Muscle of leg (tissue), 11 donors: ENCODE data around the gene SAMD4A. TPM values are rescaled to one million over a fixed set of nuclear protein-coding genes. Genes with fewer than 3 reads are reported as not detected.

Experiments used
- DNase-seq: peaks from one replicate; pipeline ENCODE4 v3.0.0; 2013
- H3K27ac ChIP-seq: one replicate; pipeline ENCODE4 v1.5.1; 2013; ENCODE audit warnings: mild to moderate bottlenecking, low read length, control low read depth
- H3K27me3 ChIP-seq: one replicate; pipeline ENCODE4 v1.6.1; 2013; ENCODE audit warnings: low read length; ENCODE audit not compliant: control insufficient read depth, insufficient read depth
- H3K36me3 ChIP-seq: one replicate; pipeline ENCODE4 v1.6.1; 2013; ENCODE audit warnings: low read length; ENCODE audit not compliant: control insufficient read depth, insufficient read depth
- H3K4me1 ChIP-seq: one replicate; pipeline ENCODE4 v1.6.1; 2013; ENCODE audit warnings: low read length; ENCODE audit not compliant: control insufficient read depth, insufficient read depth
- H3K4me3 ChIP-seq: one replicate; pipeline ENCODE4 v1.5.1; 2013; ENCODE audit warnings: low read length, control low read depth
- H3K9me3 ChIP-seq: replicated peaks from 2 replicates; pipeline ENCODE4 v1.6.1; 2013; ENCODE audit warnings: low read depth, low read length; ENCODE audit not compliant: control insufficient read depth
- WGBS: methylation state at CpG from one replicate; pipeline ENCODE4 v1.1.5; 2013; ENCODE audit warnings: missing lambda C conversion rate; ENCODE audit not compliant: insufficient coverage; 5-methylcytosine and 5-hydroxymethylcytosine counted together
- polyA plus RNA-seq, 8 donors: library from polyadenylated mRNA; unstranded; fragments of 120-200 nt; gene quantifications; one replicate each; pipeline versions ENCODE4 v1.2.1 to v1.2.3, GENCODE V29; 2013; ENCODE audit warnings: inconsistent platforms in 1 of 8, low replicate concordance in 1 of 8; ENCODE audit not compliant: insufficient read length in 8 of 8, insufficient read depth in 1 of 8
- total RNA-seq: library from RNA; stranded (reverse); fragments of 120-200 nt; gene quantifications from one replicate; pipeline ENCODE4 v1.2.4, GENCODE V29; 2013

The SAMD4A gene
- total and polyA plus RNA-seq, 9 donors: 39.5 to 74.1 (median 52.8) TPM

DNA sequence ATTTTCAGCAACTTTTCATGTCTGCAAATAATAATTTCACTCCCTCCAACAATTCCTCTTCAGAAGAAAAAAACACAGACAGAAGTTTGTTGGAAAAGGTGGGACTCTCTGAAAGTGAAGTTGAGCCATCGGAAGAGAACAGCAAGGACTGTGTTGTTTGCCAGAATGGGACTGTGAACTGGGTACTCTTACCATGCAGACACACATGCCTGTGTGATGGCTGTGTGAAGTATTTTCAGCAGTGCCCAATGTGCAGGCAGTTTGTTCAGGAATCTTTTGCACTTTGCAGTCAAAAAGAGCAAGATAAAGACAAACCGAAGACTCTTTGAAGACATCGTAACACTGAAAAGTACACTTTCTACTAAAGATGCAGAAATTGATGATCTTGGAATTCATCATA, 28.9 kb upstream of the SAMD4A start:
- Histone ChIP-seq H3K36me3 (peaks cover 7% of the 10 kb centered on the region), H3K4me1 (no peaks in the 10 kb centered on the region)
- 86% methylated on average over 1 of the region's 3 CpGs for WGBS

GRCh38 chr14:54547583-54547982, 19.3 kb upstream of the SAMD4A start:
- WGBS: 90% methylated on average over 3 of the region's 3 CpGs
- H3K27me3 ChIP-seq: no peaks in the 10 kb centered on the region
- H3K4me3 ChIP-seq: no peak overlapping the region
- H3K4me1 ChIP-seq: no peaks in the 10 kb centered on the region
- H3K9me3 ChIP-seq: peaks cover 2% of the 10 kb centered on the region
- no peak for DNase-seq
- no peak overlapping the region for H3K27ac ChIP-seq
- H3K36me3 ChIP-seq: no peaks in the 10 kb centered on the region

More for the DNA sequence above, 28.9 kb upstream of the SAMD4A start:
- DNase-seq: no peak
- no peaks in the 10 kb centered on the region for H3K9me3 ChIP-seq
- no peak overlapping the region for H3K4me3 ChIP-seq
- H3K27ac ChIP-seq: no peak overlapping the region
- H3K27me3 ChIP-seq: no peaks in the 10 kb centered on the region

GRCh38 chr14:54548491-54548890, 18.4 kb upstream of the SAMD4A start:
- 90% methylated on average over 3 of the region's 5 CpGs for WGBS
- no peak overlapping the region for H3K4me3 ChIP-seq
- no peaks in the 10 kb centered on the region for H3K4me1 ChIP-seq
- H3K27ac ChIP-seq: no peak overlapping the region
- DNase-seq: no peak
- no peaks in the 10 kb centered on the region for H3K27me3 ChIP-seq
- H3K36me3 ChIP-seq: no peaks in the 10 kb centered on the region
- peaks cover 2% of the 10 kb centered on the region for H3K9me3 ChIP-seq

DNA sequence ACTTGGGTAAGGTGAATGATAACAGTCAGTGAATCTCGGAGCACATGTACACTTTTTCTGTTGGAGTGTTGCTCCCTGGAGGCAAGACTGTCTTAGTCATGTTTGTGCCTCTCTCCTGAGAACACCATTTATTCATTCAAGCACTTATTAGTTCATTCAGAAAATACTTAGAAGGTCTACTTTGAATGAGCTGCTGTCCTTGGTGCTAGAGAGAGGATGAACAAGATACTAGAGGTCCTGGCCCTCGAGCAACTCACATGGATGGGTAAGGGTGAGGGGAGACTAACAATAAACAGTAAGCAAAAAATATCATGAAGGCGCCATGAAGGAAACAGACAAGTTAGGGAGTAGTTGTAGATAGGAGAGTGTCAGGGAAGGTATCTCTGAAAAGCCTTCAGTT, 17.1 kb upstream of the SAMD4A start:
- Histone ChIP-seq H3K36me3 (no peaks in the 10 kb centered on the region), H3K4me1 (no peaks in the 10 kb centered on the region), H3K4me3 (no peak overlapping the region), H3K27me3 (no peaks in the 10 kb centered on the region), H3K27ac (no peak overlapping the region), H3K9me3 (no peaks in the 10 kb centered on the region)
- no peak for DNase-seq
- WGBS: 76% methylated on average over 2 of the region's 3 CpGs

- H3K36me3 ChIP-seq: no peaks in the 10 kb centered on the region
- no CpG with 5 or more reads among the region's 1 CpG for WGBS
- no peak overlapping the region for H3K4me3 ChIP-seq
- no peaks in the 10 kb centered on the region for H3K27me3 ChIP-seq
- no peaks in the 10 kb centered on the region for H3K9me3 ChIP-seq
- no peak for DNase-seq
- no peak overlapping the region for H3K27ac ChIP-seq
- no peaks in the 10 kb centered on the region for H3K4me1 ChIP-seq
Measured at GRCh38 chr14:54550514-54550913, 16.4 kb upstream of the SAMD4A start.

DNA sequence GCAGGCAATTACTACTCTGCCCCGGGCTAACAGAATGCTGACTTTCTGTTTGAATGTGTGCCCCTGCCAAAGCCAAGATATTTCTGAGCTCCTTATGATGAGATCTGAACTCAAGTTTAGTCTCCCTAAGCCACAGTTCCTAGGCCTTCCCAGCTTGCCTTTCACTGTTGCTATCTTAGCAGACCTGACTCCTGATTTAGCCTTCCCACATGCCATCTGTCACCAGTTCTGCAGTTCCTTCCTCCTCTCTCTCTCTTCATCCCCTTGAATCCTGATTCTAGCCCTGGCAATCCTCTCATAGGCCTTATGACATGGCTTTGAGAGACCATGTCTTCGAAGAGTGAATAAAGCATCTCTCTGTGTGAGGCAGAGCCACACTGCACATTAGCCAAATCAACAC, 12.5 kb upstream of the SAMD4A start:
- Histone ChIP-seq H3K4me3 (no peak overlapping the region), H3K27me3 (no peaks in the 10 kb centered on the region), H3K9me3 (no peaks in the 10 kb centered on the region), H3K27ac (no peak overlapping the region), H3K4me1 (no peaks in the 10 kb centered on the region), H3K36me3 (no peaks in the 10 kb centered on the region)
- DNase-seq: no peak
- WGBS: 93% methylated on average over 1 of the region's 2 CpGs

GRCh38 chr14:54555651-54556050, 11.3 kb upstream of the SAMD4A start:
- no peaks in the 10 kb centered on the region for H3K36me3 ChIP-seq
- H3K4me3 ChIP-seq: no peak overlapping the region
- no peak for DNase-seq
- no peaks in the 10 kb centered on the region for H3K9me3 ChIP-seq
- no peaks in the 10 kb centered on the region for H3K27me3 ChIP-seq
- H3K27ac ChIP-seq: no peak overlapping the region
- WGBS: 67% methylated on average over 1 of the region's 2 CpGs
- no peaks in the 10 kb centered on the region for H3K4me1 ChIP-seq

DNA sequence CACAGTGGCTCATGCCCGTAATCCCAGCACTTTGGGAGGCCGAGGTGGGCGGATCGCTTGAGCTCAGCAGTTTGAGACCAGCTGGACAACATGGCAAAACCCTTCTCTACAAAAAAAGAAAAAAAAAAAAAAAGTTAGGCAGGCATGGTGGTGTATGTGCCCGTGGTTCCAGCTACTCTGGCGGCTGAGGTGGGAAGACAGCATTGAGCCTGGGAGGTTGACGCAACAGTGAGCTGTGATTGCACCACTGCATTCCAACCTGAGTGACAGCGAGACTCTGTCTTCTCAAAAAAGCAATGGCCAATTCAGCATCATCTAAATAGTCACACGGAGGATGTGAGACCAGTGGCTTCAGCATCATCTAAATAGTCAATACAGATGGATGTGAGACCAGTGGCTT, 10.4 kb upstream of the SAMD4A start:
- Histone ChIP-seq H3K4me1 (no peaks in the 10 kb centered on the region), H3K36me3 (no peaks in the 10 kb centered on the region), H3K9me3 (no peaks in the 10 kb centered on the region), H3K4me3 (no peak overlapping the region), H3K27ac (no peak overlapping the region), H3K27me3 (no peaks in the 10 kb centered on the region)
- DNase-seq: no peak
- 82% methylated on average over 3 of the region's 9 CpGs for WGBS

GRCh38 chr14:54562334-54562733, 4.6 kb upstream of the SAMD4A start:
- Histone ChIP-seq H3K9me3 (no peaks in the 10 kb centered on the region), H3K36me3 (no peaks in the 10 kb centered on the region), H3K27me3 (no peaks in the 10 kb centered on the region), H3K27ac (no peak overlapping the region), H3K4me1 (peaks cover 11% of the 10 kb centered on the region), H3K4me3 (no peak overlapping the region)
- 71% methylated on average over 2 of the region's 5 CpGs for WGBS
- no peak for DNase-seq

- Histone ChIP-seq H3K4me1 (peaks cover 19% of the 10 kb centered on the region), H3K27ac (peak overlapping the region; percentile 91), H3K4me3 (peak overlapping the region; percentile 91), H3K9me3 (no peaks in the 10 kb centered on the region), H3K36me3 (peaks cover 3% of the 10 kb centered on the region), H3K27me3 (no peaks in the 10 kb centered on the region)
- DNase-seq: peak; percentile 64
- no CpG with 5 or more reads among the region's 9 CpGs for WGBS
Measured at GRCh38 chr14:54564071-54564867, 2.7 kb upstream of the SAMD4A start.
